GM19239 (cell line): Measurements from ENCODE around the gene NCBP2.

Experiments used
- DNase-seq: peaks from one replicate; pipeline ENCODE4 v3.0.0; 2011; ENCODE audit warnings: low spot score; ENCODE audit not compliant: insufficient read length
- FAIRE-seq: peaks from 2 replicates; lab custom pipeline; 2011; peaks lifted over from hg19 to GRCh38; lab: Jason Lieb, UNC

The NCBP2 gene

DNA sequence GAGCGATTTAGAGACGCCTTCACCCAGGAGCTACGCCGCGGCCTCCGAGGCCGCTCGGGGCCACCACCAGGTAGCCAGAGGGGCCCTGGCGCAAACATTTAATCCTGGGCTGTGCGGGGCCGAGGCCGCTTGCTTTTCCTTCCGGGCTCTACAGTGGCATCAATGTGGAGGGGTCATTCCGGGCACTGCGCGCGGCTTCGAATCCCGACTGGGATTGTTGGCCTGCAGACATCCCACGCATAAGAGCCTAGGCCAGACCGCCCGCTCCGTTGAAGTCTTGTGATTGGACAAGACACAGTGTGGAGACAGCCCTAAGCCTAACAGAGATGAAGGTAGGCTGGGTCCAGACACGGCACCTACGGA is 568 bp upstream of the NCBP2 start:
- DNase-seq (no peak), FAIRE-seq (no peak)

DNA sequence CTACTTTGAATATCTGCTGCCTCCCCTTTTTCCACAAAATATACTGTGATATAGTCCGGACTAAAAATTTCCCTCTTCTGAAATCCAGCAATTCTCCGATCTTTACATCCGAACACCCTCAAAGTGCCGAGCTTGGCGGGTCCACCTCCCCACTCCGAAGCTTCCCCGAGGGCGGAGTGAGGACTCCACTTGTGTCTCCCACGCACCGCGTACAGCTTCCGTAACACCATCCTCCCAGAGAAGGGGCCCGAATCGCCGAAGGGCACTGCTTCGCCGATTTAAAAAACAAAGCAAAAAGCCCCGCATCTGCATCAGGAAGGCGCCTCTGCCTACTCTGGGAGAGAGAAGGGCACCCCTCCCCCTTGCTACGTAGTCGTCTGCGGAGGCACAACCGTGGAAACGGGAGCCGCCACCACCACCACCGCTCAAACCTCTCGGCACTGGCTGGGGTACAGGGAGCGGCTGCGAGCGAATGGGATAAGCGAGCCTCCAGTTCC is 551 bp downstream of the NCBP2 start:
- FAIRE-seq (peak; percentile 21), DNase-seq (no peak)

DNA sequence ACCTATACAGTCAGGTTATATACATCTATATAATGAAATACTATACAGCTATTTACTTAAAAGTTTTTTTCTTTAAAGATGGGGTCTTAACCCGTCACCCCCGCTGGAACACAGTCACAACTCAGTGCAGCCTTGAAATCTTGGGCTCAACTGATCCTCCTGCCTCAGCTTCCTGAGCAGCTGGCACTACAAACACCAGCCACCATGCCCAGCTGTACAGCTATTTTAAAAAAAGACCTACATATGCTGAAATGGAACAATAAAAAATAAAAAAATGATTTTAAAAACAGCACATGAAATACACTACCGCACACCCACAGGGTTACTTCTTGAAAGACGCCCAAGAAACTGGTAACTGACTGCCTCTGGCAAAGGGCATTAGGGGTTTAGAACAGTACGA is 3.8 kb downstream of the NCBP2 start:
- FAIRE-seq (no peak), DNase-seq (no peak)

DNA sequence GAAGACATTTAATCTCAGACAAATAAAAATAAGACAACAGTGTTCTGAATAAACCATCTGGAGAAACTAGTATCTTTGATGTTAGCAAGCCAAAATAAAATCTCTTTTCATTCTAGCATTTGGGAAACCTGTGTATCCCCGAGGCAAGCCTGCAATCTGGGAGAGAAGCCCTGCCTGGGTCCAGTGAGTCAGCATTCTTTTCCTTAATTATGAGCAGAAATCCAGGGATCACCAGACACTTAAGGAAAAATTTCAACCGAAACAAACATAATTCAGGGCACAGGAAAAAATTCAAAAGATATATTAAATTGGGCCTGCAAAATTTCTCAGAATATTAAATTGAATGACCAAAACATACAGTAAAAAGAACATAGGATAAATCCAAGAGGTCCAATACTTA is 4.2 kb downstream of the NCBP2 start:
- FAIRE-seq (no peak), DNase-seq (no peak)

DNA sequence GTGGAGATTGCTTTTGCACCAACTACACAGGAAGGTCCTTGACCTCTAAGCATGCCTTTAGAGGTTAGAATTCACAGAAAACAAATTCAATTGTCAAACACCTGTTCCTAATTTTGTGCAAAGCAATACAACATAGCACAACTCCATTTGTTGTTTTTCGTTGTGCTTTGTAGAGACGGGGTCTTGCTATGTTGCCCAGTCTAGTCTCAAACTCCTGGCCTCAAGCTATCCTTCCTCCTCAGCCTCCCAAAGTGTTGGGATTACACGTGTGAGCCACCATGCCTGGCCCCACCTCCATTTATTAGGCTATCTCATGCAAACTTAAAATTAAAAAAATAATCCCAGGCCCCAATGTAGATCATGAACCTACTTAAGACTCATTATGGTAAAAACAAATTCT is 6.0 kb downstream of the NCBP2 start:
- FAIRE-seq (no peak), DNase-seq (no peak)

DNA sequence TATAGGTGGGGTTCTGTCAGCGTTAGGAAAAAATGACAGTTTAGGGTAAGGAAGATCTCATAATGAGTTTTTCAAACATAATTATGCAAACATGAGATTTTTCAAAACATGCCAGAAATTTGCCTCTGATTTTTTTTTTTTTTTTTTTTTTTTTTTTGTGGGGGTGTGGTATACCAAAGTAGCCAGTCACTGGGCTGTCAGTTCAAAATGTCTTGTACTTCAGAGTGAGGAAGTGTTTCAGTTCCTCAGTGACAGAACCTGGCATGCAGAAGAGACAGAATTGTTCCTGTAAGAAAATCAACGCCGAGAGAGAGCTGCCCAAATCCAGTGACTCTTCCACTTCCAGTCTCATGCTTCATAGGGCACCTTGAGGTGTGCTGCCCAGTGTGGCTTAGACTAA is 9.7 kb downstream of the NCBP2 start:
- DNase-seq (no peak), FAIRE-seq (no peak)

DNA sequence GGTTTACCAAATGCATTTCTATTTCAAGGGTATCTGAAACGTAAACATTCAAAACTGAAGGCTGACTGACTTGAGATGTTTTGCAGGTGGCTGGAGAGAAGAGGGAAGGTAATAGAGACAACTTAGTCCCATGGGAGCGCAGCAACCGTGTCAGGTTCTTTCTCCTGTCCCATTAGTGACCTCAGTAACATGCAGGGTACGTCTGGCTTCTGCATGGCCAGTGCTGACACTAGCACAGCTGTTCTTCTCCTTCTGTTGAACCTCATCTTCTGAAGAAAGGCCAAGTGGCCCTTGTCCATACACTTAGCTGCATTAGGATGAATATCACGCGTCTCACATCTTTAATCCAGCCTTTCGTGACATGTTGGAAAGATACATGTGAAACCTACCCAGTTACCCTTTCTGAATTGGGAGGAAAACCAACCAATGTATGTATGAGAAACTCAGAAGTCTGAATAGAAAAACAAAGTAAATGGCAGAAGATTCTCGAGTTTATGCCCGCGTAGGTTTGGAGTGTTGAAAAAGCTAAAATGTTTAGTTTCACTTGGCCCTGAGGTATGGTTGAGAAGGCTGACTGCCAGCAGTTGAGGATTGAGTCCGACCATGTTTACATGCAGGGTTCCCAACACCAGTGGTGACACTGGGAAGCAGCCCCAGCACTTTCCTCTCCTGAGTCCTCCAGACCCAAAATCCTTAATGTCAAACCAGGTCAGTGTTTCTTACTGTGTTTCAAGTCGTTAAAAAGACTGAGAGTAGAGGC is 10.3 kb downstream of the NCBP2 start:
- DNase-seq = no peak
- FAIRE-seq = no peak

DNA sequence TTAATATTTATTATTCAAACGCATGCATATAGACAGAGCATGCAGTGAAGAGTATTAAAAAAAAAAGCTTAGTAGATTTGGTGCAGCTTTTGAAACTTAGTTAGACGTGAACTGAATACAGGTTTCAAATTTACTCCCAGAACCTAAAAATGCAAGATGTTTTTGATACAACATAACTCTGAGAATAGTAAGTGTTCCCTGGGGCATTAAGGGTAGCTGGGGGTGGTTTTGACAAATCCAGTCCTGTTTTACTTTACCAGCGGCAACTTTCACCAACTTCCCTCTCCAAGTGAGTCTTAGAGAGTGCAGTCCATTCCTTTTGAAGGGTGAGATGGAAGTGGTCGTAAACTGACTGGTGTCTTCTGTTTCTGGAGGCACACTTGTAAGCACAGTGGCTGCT is 11.2 kb downstream of the NCBP2 start:
- DNase-seq (no peak), FAIRE-seq (no peak)

DNA sequence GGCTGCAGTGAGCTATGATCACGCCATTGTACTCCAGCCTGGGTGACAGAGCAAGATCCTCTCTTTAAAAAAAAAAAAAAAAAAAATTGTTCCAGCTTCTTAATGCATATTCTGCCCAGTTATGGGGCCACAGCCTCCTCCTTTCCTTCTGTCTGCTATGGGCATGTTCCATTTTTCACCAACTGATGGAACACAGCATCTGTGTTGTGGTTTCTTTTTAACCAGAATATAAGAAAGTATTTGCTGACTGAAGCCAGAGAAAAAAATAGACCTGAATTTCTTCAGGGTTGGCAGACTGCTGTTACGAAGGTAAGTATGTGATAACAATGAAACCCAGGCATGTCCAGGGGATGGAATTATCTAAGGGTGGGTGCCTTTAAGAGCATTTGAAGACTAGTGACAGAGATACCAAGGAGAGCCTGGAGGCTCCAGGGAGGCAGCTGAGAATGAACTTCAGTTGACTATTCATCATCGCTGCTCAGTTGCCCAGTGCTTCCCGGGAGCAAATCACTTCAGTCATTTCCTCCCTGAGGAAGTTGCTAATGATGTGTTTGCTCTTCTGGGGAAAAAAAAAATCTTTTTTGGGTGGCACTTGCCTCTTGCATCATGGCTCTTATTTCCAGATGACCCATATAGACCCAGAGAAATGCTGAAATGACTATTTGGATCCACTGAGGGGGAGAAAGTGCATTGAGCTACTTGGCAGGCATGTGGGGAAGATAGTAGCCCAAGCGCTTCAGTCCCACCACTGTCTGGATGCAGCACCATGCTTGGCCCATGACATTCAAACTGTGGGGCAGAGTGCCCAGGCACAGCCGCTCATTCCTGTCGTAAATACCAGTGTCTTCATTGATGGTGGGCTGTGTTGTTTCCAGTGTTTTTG is 14.5 kb downstream of the NCBP2 start:
- DNase-seq (no peak), FAIRE-seq (no peak)

DNA sequence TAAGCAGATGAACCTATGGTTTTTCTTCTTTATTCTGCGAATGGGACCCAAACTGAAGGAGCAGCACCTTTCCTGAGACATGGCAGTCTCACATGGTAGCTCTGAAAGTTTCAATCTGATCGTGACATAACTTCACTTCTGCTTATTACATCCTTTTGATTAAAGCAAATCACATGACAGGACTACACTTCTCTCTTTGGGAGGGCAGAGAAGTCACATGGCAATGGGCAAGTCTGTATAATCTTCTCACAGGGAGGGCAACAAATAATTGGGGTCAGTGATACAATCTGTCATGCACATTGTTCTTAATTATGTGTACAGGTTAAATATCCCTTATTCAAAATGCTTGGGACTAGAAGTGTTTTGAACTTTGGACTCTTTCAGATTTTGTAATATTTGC is 21.6 kb downstream of the NCBP2 start:
- DNase-seq (no peak), FAIRE-seq (no peak)

DNA sequence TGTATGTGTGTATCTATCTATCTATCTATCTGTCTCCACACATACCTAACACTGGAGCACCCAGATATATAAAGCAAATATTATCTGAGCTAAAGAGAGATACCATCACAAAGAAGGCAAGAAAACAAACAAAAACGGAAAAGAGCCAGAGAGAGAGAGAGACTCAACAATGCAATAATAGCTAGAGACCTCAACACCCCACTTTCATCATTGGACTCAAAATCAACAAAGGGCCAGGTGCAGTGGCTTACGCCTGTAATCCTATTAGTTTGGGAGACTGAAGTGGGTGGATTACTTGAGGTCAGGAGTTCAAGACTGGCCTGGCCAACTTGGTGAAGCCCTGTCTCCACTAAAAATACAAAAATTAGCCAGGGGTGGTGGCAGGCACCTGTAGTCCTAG is 23.4 kb downstream of the NCBP2 start:
- FAIRE-seq = no peak

DNA sequence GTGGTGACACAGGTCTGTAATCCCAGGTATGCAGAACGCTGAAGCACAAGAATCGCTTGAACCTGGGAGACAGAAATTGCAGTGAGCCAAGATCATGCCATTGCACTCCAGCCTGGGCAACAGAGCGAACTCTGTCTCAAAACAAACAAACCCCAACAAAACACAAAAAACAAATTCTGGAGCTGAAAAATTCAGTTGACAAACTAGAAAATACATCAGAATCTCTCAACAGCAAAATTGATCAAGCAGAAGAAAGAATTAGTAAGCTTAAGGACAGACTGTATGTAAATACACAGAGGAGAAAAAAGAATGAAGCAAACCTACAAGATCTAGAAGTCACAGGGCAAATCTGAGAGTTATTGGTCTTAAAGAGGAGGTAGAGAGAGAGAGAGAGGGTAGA is 25.3 kb downstream of the NCBP2 start:
- FAIRE-seq (no peak), DNase-seq (no peak)

More for the DNA sequence above, 23.4 kb downstream of the NCBP2 start:
- DNase-seq = no peak

DNA sequence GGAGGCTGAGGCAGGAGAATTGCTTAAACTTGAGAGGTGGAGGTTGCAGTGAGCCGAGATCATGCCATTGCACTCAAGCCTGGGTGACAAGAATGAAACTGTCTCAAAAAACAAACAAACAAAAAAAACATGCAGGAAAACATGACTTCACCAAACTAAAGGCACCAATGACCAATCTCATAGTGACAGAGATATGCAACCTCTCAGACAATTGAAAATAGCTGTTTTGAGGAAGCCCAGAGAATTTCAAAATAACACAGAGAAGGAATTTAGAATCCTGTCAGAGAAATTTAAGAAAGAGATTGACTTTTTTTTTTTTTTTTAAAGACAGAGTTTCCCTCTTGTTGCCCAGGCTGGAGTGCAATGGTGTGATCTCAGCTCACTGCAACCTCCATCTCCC is 26.1 kb downstream of the NCBP2 start:
- DNase-seq = no peak
- FAIRE-seq = no peak

DNA sequence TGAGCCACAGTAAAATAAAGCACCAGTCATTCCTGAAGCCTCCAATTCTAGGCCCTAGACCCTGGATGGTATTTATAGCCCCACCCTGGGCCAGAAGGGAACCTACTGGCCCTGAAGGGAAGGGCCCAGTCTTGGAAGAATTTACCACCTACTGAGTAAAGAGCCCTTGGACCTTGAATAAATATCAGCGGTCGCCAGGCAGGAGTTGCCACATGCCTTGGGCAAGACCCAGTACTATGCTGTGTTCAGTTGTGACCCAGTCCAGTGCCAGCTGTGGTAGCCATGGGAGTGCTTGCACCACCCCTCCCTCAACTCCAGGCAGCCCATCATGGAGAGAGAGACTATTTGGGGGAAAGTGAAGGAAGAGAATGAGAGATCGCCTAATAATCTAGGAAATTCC is 27.0 kb downstream of the NCBP2 start:
- DNase-seq = no peak
- no peak for FAIRE-seq

DNA sequence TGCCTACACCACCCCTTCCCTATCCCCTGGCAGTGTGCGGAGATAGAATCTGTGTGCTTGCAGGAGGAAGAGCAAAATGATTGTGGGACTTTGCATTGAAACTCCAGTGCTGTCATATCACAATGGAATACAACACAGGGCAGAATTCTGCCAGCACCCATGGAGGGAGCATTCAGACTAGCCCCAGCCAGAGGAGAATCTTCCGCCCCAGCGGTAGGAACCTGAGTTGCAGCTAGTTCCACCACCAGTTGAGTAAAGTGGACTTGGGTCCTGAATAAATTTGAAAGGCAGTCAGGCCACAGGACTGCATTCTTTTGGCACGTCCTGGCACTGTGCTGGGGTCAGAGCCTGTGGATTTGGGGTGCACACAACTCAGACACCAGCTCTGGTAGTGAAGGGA is 27.5 kb downstream of the NCBP2 start:
- DNase-seq (no peak), FAIRE-seq (no peak)

DNA sequence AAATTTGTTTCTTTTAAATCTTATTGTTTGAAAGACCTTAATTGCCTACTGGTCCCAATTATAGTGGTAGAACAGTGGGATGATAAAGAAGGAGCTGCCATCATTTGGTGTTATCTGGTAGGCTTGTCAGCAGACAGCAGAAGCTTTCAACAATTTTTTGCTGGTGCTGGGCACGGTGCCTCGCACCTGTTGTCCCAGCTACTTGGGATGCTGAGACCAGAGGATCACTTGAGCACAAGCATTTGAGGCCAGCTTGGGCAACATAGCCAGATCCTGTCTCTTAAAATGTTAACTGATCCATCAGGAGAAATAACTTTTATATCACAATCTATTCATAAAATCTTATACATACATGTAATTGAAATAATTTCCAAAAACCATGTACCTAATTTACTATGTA is 38.6 kb downstream of the NCBP2 start:
- FAIRE-seq (no peak), DNase-seq (no peak)

DNA sequence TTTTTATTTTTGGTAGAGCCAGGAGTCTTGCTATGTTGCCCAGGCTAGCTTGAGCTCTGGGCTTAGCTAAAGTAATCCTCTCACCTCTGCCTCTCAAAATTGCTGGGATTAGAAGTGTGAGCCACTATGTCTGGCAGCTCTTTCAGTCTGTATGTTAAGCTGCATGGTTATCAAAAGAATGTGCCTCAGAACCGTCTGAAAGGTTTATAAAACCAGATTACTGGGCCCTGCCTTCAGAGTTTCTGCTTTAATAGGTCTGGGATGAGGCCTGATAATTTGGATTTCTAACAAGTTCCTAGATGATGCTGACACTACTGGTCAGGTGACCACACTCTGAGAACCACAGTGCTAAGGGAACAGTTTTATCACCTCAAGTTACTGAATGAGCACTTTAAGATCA is 40.0 kb downstream of the NCBP2 start:
- FAIRE-seq = no peak
- DNase-seq = no peak

DNA sequence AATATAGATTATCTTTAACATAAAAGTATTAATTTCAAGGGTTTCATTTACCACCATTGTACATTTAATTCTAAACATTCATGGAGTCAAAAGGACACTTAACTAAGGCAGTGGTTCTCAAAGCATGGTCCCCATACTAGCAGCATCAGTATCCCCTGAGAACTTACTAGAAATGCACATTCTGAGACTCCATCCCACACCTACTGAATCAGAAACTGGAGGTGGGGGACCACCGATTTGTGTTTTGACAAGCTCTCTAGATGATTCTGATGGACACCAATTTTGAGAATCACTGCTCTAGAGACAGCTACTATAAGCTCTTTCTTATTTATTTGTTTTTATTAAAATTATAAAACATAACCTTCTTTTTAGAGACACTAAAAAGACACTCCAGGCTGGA is 40.6 kb downstream of the NCBP2 start:
- DNase-seq (no peak), FAIRE-seq (no peak)

DNA sequence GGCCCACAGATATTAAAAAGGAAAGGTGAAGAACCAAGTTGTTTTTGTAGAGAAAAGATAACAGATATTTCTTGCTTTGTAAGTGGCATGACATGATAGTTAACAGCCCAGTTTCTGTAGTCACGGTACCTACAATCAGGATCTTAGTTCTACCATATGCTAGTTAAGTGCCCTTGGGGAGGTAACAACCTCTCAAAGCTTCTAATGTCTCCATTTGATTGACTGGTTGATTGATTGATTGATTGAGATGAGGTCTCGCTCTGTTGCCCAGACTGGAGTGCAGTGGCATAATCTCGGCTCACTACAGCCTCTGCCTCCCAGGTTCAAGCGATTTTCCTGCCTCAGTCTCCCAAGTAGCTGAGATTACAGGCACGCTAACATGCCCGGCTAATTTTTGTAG is 46.1 kb downstream of the NCBP2 start:
- no peak for FAIRE-seq

DNA sequence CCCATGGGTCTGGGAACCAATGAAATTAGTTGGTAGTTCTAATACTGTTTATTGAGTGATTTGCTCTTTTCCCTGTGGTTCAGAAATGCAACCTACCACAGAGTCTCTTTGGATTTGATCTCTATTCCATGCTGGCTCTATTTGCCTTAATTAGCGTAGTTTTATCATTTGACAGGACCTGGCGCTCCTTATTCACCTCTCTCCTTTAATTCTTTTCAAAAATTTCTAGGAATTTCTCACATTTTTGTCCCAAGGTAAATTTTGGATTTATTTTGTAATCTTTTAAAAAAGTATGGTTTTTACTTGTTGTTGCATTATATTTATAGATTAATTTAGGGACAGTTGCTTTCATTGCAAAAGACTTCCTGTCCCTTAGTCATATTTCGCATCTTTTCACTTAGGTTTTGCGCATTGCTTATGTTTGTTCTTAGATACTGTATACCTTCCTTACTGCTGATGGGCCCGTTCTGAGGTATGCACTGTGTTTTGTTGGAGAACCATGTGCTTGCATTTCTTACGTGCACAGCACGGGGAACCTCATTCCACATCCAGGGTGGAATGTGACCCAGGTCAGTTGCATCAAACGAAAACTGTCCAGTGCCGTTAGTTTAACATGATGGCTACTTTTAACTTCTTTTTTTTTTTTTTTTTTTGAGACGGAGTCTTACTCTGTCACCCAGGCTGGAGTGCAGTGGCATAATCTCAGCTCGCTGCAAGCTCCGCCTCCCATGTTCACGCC is 47.6 kb downstream of the NCBP2 start:
- DNase-seq = no peak
- no peak for FAIRE-seq

More for the DNA sequence above, 46.1 kb downstream of the NCBP2 start:
- DNase-seq = no peak
